Suppressor macrophage (primary cell): ENCODE data around the gene VWDE.

Experiments
- DNase-seq, 4 experiments: peaks; one replicate each; pipeline ENCODE4 v3.0.0-alpha.2; 2020 to 2022

Gene VWDE

DNA sequence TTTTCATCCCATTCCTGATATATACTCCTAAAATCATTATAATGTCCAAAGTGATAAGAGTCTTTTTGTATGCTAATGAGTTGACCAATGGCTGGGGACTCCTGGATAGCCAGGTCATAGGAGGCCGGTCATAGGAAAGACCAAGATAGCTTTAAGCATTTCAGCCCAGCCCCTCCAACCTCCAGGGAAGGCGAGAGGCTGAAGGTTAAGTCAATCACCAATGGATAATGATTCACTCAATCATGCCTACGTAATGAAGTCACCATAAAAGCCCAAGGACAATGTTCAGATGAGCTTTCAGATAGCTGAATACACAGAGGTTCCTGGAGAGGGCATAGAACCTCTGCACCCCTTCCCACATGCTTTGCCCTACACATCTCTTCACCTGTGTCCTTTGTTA, 75.7 kb downstream of the VWDE start:
- DNase-seq, result no peak

DNA sequence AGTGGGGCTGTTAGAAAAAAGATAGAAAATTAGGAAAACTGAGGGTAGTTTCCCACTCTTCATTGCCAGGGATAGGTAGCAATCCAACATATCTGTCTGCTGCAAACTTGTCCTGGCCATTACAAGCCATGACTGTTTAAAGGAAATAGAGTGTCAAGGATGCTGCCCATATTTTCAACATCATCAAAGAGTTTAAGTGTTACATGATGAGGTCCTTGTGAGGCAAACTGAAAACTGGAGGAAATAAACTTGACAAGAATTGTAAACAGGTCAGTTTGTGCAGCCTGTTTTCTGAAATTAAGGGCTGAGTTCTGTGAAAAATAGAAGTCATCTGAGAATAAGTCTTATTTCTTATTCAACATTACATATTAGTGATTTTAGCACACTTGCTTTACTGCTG, 78.0 kb downstream of the VWDE start:
- no peak for DNase-seq

DNA sequence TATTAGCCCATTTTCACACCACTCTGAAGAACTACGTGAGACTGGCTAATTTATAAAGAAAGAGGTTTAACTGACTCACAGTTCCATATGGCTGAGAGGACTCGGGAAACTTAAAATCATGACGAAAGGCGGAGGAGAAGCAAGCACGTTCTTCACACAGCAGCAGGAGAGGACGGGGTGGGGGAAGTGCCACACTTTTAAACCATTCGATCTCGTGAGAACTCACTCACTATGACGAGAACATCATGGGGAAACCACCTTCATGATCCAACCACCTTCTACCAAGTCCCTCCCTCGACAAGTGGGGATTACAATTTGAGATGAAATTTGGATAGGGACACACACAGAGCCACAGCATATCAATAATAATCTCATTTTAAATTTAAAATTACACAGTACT, 80.2 kb downstream of the VWDE start:
- DNase-seq, result no peak

DNA sequence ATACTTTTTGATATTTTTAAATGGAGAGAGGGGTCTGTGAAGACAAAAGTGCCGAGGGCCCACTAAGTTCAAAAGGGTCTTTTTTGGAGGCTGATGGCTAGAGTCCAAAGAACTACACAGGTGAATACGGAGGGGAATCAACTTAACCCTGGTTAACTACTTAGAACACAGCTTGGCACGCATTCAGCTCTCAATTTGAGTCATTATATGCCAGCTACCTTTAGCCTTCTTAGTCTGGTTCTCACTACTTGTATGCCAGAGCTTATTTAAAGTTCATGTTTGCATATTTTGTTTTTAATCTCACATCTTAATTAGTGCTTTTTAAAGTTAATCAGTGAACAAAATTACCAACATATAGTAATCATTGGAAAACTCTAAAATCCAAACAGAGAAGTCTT, 80.8 kb downstream of the VWDE start:
- DNase-seq, result no peak

DNA sequence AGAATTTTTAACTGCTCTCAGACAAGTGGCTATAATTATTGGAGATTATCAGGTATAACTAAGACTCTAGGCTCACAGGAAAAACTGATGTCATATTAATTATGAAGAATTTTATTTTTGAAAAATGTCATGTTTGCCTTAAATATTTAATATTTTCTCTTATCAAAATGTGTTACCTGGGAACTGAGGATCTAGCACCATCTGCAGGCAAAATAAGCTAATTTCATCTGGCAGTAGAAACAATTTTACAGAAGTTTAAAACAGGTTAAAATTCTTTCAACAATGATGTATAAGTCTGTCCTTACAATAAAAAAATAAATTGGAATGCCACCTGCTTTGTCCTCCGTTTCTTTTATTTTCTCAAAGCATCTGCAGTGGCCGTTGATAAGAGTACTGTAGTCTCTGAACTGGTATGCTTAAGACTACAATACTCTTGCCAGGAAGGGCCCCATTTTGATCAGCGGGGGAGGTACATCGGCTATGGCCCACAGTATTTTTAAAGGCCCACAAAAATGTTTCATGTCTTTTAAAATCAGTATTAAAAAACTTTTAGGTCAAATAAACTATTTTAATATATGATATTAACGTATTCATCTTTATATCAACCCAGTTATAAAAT, 81.3 kb downstream of the VWDE start:
- peak; percentile 32 to 46 (median 38) for DNase-seq

DNA sequence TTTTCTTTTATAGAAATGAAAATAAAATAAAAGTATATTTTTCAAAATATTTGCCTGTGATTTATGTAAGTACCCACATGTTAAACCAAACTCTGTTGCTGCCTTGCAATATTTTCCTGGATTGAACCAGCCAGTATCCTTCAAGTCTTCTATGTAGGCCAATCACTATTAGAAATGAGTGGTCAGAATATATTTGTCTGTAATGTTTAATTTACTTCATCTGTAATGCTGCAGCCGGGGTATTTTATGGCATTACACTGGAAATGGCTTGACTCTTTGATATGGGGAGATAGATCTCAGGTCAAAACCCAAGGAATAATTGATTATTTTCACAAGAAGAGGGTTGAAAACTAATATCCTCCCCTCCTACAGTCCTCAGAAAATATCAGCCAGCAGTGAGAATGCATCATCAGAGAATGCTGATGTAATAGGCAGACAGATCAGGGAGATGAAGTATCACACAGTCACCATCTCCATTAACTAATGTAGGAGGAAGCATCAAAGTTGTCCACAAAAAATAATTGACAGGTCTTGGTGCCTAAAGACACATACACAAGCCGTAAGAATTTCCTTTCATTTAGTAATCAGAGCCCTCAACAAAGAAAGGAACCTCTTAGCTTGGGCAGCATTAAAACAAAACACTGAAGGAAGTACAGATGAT, 82.5 kb downstream of the VWDE start:
- DNase-seq, result peak in 1 of 4 experiments; percentile 1

DNA sequence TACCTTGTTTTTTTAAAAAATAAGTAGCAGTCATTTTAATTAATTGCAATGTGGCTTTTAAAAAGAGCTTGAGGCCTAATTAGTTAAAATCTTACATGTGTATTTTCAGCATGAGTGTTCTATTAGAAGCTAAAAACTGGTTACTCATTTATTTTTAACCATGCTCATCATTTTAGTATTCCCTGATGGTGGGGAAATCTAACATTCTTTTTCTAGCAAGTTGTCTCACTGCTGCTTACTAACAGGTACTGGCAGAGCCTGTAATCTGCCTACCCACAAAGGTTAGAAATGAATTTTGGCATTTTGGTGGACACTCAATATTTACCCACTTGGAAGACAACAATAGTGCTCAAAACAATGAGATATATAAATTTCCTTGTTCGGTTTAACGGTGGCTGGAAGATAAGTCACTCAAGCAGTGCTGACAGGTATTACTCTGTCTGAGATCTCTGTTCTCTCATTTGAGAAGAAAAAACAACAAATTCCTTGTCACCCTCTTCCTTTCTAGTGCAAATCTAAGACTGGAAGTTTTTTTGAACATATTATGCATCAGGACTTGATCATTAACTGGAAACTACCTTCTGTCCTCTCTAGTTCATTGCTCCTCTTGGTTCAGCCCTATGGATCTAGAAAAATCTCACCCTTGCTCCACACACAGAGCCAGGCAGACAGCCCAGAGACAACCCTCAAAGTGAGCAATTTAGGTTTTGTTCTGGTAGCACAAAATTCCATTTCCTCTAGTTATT, 83.3 kb downstream of the VWDE start:
- no peak for DNase-seq

DNA sequence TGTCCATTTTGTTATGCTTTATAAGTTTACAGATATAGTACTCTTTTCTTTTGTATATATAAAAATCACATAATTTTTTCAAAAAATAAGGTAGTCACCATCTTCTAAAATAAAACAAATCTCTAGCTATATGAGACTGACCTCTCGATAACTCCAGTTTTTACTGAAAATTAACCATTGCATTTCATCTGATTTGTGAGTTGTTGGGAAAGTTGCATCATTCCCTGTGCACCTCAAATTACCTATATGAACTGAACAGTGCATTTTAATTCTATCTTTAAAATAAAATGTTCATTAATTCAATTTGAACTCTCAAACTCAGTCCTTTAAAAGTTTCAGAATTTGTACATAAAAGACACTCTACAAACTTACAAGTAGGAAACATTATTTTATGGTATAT, 86.0 kb downstream of the VWDE start:
- no peak for DNase-seq

DNA sequence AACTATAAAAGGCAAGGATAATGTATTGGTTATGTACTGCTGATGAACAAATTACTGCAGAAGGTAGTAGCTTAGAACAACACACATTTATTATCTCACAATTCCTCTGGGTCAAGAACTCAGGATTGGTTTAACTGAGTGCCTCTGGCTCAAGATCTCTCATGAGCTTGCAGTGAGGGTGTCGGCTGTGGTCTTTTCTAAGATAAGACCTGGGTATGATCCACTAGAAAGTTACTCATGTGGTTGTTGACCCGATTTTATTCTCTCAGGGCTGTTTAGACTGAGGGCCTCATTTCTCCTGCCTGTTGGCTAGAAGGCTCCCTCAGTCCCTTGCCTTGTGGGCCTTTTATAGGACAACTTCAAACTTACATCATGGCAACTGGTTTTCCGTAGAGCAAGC, 86.7 kb downstream of the VWDE start:
- DNase-seq, result no peak

DNA sequence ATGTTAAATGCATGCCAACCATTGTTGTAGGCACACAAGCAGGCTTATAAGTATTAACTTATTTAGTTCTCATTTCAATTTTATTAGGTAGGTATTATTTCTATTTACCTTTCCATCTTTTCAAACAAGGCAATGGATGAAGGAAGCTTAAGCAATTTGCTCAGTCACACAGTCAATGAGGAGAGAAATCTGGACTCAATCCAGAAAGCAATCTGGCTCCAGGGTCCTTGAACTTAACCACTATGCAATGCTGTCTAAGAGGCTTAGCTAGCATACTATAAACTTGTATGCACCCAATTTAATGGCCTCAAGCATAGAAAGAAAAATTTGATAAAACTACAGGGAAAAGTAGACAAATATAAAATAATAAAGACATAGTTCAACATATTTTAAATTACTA, 88.6 kb downstream of the VWDE start:
- no peak for DNase-seq

DNA sequence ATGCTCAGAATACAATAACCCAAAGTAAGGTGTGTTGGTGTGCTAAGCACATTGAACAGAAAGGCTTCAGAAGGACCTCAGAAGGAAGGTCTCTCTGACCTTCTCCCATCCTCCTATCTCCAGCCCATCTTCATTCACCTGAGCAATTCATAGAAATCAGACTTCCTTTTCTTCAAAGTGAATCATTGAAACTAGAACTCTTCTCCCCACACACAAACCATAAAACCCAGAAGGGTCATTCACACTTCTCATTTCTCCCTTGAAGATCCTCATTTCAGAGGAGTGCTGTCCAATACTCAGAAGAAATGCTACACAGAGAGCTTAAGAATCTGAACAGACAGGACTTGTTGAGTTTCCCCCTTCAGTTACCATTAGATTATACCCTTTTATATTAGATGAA, 89.5 kb downstream of the VWDE start:
- peak in 3 of 4 experiments; percentile 20 to 49 (median 34) for DNase-seq

DNA sequence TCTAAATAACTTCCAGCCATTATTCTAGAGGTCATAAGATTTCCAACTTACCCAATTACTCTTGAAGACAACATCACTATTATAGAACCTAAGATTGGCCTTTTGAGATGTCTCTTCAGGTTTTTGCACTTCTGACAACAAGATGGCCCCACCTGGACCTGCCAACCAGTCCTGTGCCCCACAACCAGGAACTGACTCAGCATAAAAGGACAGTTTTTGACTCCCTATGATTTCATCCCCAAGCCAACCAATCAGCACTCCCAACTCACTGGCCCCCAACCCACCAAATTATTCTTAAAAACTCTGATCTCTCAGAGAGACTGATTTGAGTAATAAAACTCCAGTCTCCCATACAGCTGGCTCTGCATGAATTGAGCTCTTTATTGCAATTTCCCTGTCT, 98.2 kb downstream of the VWDE start:
- no peak for DNase-seq

DNA sequence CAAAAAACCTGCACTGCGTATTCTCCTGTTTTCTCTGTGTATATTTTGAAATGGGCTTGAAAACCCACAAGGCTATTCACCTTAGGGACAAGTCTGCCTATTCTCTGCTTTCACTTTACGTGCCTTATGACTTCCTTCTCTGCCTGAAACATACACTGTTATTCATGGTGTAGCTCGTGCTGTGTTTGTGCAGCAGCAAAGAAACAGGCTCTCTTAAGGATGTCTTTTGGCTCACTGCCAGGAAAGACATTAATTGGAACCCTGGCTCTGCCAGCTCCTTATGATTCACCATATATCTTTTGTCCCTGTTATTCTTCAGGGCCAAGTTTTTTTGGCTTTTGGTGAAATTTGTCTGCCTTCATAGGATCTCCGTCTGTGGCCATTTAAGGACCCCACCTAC, 100.2 kb downstream of the VWDE start:
- no peak for DNase-seq

DNA sequence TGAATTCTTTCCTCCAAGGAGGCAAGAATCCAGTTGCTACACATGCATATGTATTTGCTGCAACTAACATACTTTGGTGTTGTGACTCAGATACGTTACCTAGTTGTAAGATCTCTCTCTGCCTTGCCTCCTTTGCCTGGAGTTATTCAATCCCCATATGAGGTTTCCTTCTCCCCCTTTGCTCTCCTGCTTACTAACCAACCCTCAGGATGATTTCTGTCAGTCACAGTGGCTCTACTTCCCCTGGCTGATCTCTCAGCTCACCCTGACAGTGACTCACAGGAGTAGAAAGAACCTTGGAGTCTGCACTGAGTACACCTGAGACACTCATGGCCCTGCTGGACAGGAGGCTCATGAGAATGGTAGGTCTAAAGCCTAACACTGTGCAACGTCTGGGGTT, 100.6 kb downstream of the VWDE start:
- no peak for DNase-seq

DNA sequence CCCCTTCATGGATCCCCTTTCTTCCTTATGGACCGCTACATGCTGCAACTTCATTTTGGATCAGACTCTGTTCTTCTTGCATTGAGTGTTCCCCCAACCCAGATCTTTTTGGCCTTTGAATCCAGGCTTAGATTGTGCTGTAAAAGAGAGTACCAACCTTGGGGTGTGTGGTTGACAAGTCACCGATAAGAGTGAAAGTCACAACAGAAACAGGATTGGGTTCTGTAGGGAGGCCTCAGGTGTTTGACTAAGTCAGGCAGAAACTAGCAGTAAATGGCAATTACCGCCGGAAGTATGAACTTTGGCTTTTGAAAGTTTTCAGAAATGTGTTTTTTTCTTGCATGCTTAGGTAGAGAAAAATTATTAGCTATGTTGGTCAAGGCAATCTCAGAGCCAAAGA, 103.2 kb downstream of the VWDE start:
- DNase-seq, result no peak

DNA sequence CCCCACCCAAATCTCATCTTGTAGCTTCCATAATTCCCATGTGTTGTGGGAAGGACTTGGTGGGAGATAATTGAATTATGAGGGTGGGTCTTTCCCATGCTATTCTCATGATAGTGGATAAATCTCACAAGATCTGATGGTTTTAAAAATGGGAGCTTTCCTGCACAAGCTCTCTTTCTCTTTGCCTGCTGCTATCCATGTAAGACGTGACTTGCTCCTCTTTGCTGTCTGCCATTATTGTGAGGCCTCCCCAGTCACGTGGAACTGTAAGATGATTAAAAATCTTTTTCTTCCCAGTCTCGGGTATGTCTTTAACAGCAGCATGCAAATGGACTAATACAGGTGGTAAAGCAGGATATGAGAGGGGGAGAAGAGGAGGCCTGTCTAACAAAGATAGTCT, 104.3 kb downstream of the VWDE start:
- no peak for DNase-seq

DNA sequence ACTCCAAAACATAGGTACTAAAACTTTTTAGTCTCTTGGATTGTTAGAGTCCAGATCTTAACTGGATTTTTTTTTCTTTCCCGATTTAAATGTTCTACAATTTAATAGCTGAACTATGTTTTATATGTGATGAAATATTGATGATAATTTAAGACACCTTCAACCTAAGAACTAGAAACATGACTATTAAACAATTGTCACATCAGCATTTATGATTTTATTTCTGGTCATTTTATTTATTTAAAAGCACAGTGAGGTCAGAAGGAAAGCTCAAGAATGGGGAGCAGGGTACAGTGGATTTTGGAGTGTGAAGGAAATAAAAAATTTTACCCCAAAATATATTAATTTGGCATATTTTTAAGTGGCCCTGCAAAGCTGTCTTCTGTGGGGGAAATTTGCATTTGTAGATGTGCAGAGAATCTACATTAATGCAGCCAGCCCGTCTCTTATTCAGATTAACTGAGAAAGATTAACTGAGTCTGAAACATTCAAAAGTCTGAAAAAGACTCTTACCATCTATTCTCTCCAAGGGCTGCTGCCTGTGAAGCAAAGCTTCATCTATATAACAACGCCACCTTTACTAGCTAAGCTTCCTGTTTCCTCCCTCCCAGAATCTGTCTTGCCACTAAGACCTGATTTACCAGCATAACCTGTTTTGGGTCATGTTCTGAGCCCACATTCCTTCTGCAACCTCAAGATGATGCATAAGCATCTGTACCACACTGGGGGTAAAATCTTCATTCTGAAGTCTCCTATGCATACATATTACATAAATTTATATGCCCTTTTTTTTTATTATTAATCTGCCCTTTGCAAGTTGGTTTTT, 106.2 kb downstream of the VWDE start:
- DNase-seq, result no peak

DNA sequence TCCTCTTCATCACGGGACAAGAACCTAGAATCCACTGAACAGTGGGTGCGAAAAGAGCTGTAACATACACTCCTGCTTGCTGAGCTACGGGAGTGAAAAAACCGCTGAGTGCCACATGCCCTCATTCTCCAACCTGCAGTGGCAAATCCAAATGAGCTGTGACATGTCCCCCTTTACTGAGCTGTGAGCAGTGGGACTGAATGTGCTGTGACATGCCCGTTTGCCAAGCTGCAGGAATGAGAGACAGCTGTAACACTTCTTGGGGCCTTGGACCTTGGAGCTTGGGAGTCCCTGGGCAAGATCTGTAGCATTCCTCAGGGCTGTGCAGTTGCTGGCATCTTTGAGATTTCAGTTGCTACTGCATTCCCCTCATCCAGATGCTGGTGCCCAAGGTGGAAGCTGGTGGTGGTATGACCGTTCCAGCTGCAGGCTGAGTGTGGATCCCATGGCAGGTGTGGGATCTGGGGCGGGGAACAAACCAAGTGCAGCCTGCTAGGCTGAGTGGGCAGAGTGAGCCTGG, 107.6 kb downstream of the VWDE start:
- no peak for DNase-seq

DNA sequence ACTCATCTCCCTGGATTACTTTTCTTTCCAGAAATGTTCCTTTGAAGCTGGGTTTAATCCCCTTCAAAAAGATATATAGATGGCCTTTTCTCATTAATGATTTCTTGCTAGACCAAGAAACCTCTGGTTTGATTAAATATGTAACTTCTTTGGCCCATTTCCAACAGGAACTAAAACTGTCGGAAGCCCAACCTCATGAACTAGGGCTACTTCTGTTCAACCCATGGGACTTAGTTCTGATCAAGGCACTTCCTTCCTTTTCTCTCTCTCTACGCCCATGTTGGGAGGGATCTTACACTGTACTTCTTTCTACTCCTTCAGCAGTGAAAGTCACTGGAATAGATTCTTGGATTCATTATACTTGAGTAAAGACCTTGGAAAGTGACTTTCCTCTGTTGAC, 109.0 kb downstream of the VWDE start:
- DNase-seq, result peak; percentile 54 to 87 (median 72)

DNA sequence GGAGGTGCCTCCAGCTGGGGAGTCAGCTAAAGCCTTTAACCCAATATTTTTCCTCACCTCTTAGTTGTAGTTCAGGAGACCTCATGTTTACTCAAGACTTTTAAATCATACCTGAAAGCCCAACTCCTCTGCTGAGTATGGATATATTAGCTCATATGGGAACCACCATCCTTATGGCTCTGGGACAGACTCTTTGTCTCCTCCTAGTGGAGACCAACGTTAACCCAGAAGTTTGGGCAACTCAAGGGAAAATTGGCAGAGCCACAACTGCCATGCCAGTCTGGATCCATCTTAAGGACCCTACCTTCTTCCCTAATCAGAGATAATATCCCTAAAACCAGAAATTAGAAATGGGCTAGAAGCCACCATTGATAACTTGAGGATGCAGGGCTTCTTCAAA, 111.8 kb downstream of the VWDE start:
- DNase-seq, result peak in 3 of 4 experiments; percentile 6 to 9 (median 8)

DNA sequence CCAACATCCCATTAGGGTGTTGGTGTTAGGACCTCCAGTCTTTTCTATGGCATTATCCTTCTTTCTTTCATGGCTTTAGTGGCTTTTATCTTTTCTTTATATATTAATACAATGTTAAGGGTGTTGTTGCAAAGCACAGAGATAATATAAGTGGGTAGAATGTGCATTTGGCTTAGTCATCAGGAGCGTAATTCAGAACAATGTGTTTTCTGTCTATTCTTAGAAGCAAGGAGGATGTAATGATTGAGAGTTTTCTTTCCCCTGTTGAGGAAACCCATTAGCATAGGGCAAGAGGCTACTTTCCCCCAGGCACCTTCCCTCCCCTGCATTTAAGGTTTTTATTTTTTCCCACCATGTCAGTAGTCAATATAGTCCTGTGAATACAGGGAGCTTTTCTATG, 112.9 kb downstream of the VWDE start:
- no peak for DNase-seq

DNA sequence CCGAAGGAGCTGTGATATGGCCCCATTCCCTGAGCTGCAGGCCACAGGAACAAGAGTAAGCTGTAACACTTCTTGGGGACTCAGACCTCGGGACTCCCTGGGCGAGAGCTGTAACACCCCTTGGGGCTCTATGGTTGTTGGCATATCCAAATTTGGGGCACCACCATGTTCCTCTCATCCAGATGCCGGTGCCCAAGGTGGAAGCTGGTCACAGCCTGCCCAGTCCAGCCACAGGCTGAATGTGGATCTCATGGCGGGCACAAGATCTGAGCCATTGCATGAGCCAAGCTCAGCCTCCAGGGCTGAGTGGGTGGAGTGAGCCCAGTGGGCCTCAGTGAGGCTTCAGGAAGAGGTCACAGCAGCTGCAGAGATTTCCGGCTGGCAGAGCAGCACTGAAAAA, 113.7 kb downstream of the VWDE start:
- DNase-seq, result no peak

DNA sequence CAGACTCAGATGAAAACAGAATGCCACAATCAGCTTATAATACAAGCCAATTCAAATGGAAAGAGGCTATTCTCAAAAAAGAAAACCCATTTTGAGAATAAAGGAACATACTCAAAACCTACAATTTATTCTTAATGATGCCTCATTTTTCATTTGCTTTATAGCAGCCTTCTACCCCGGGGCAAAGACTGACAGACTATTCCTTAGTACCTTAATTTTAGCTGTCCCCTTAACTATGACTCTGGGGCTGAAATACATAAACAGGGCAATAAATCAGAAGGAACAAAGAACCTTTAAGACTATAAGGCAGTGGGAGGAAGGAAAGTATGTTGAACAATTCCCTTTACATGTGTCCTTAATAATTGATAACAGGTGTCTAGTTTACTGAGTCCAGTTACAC, 115.8 kb downstream of the VWDE start:
- no peak for DNase-seq
